Smooth muscle cell (in vitro differentiated cells): ENCODE results near the gene LMF2. TPM values are rescaled to one million over a fixed set of nuclear protein-coding genes. Genes with fewer than 3 reads are reported as not detected.

Source experiments
- DNase-seq: peaks from one replicate; lab custom pipeline; 2025; ENCODE audit not compliant: unreplicated experiment; lab: John Stamatoyannopoulos, UW
- H2AFZ ChIP-seq: fragments of 200-600 bp; sonication (generic); 2 replicates; pipeline ENCODE4 v1.6.0; 2016; ENCODE audit warnings: antibody characterized with exemption, low read depth, mild to moderate bottlenecking
- H3F3A ChIP-seq: fragments of 200-600 bp; sonication (generic); 2 replicates; pipeline ENCODE4 v1.6.0; 2017; ENCODE audit warnings: antibody characterized with exemption, low read depth
- H3K27ac ChIP-seq: fragments of 200-600 bp; sonication (generic); 2 replicates; pipeline ENCODE4 v1.5.1; 2016; ENCODE audit warnings: low read depth, mild to moderate bottlenecking
- H3K27me3 ChIP-seq: fragments of 200-600 bp; sonication (generic); 2 replicates; pipeline ENCODE4 v1.6.1; 2016; ENCODE audit warnings: low read depth, mild to moderate bottlenecking
- H3K36me3 ChIP-seq: fragments of 200-600 bp; sonication (generic); 2 replicates; pipeline ENCODE4 v1.5.1; 2016; ENCODE audit warnings: low read depth
- H3K4me1 ChIP-seq: fragments of 200-600 bp; sonication (generic); 2 replicates; pipeline ENCODE4 v1.5.1; 2016; ENCODE audit warnings: low read depth
- H3K4me2 ChIP-seq: fragments of 200-600 bp; sonication (generic); 2 replicates; pipeline ENCODE4 v1.6.0; 2016; ENCODE audit warnings: mild to moderate bottlenecking
- H3K4me3 ChIP-seq: fragments of 200-600 bp; sonication (generic); 2 replicates; pipeline ENCODE4 v1.5.1; 2016; ENCODE audit warnings: mild to moderate bottlenecking
- H3K79me2 ChIP-seq: fragments of 200-600 bp; sonication (generic); 2 replicates; pipeline ENCODE4 v1.6.0; 2016; ENCODE audit warnings: low read depth, mild to moderate bottlenecking
- H3K9ac ChIP-seq: fragments of 200-600 bp; sonication (generic); 2 replicates; pipeline ENCODE4 v1.6.0; 2016; ENCODE audit warnings: low read depth
- H3K9me3 ChIP-seq: fragments of 200-600 bp; sonication (generic); replicated peaks from 2 replicates; pipeline ENCODE4 v1.5.1; 2016; ENCODE audit warnings: low read depth
- H4K20me1 ChIP-seq: fragments of 200-600 bp; sonication (generic); 2 replicates; pipeline ENCODE4 v1.6.0; 2016; ENCODE audit warnings: low read depth
- CTCF ChIP-seq: fragments of 200-600 bp; sonication (generic); IDR thresholded peaks from 2 replicates; pipeline ENCODE4 v1.5.1; 2017; ENCODE audit warnings: borderline replicate concordance, mild to moderate bottlenecking, antibody characterized with exemption; ENCODE audit not compliant: insufficient read depth, poor library complexity, severe bottlenecking
- WGBS: methylation state at CpG from one replicate; pipeline ENCODE4 v1.1.7; 2016; ENCODE audit warnings: low lambda C conversion rate; 5-methylcytosine and 5-hydroxymethylcytosine counted together
- polyA plus RNA-seq: library from polyadenylated mRNA; unstranded; fragments of >200 nt; fragmentation: Nextera tagmentation; extraction: Ambion mirVana; gene quantifications from 2 replicates; pipeline ENCODE4 v1.2.1, GENCODE V29; 2016
- total RNA-seq: library from RNA; depleted of rRNA; stranded (reverse); fragments of >200 nt; gene quantifications from 2 replicates; pipeline ENCODE4 v1.2.3, GENCODE V29; 2014

LMF2 gene
- total and polyA plus RNA-seq, 2 experiments from 2014 or later: 53.5 to 130 TPM

GRCh38 chr22:50526108-50526833 is 18.8 kb upstream of the LMF2 start:
- H4K20me1 ChIP-seq: peaks cover 33% of the 10 kb centered on the region
- H3F3A ChIP-seq: peaks cover 46% of the 10 kb centered on the region
- no peak overlapping the region for H2AFZ ChIP-seq
- WGBS: 2% methylated on average over 43 of the region's 77 CpGs
- no peaks in the 10 kb centered on the region for H3K36me3 ChIP-seq
- peak overlapping the region; percentile 63 for H3K27ac ChIP-seq
- peaks cover 4% of the 10 kb centered on the region for H3K4me1 ChIP-seq
- H3K4me3 ChIP-seq: peak overlapping the region; percentile 79
- TF ChIP-seq CTCF: peak; percentile 76
- H3K27me3 ChIP-seq: no peaks in the 10 kb centered on the region
- peak; percentile 81 for DNase-seq
- peak overlapping the region; percentile 98 for H3K4me2 ChIP-seq
- peaks cover 10% of the 10 kb centered on the region for H3K79me2 ChIP-seq
- peak overlapping the region; percentile 64 for H3K9ac ChIP-seq
- H3K9me3 ChIP-seq: no peaks in the 10 kb centered on the region

DNA sequence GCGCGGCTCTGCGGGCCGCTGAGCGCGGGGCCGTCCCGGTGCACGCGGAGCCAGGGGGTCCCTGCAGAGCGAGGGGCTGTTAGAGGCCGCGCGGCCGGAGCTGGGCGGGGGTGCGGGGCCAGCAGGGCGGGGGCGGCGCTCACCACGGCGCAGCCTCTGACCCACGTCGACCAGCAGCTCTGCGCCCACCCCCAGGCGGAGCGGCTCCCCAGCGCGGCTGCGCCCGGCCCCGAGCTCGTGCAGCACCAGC is 18.3 kb upstream of the LMF2 start:
- peaks cover 41% of the 10 kb centered on the region for H3F3A ChIP-seq
- DNase-seq: no peak
- no peak overlapping the region for H2AFZ ChIP-seq
- H3K4me1 ChIP-seq: no peaks in the 10 kb centered on the region
- peak overlapping the region; percentile 98 for H3K4me2 ChIP-seq
- H3K9ac ChIP-seq: peak overlapping the region; percentile 64
- peaks cover 10% of the 10 kb centered on the region for H3K79me2 ChIP-seq
- peak; percentile 85 for TF ChIP-seq CTCF
- H3K4me3 ChIP-seq: peak overlapping the region; percentile 79
- no peaks in the 10 kb centered on the region for H3K27me3 ChIP-seq
- H3K9me3 ChIP-seq: no peaks in the 10 kb centered on the region
- WGBS: no CpG with 5 or more reads among the region's 33 CpGs
- peaks cover 33% of the 10 kb centered on the region for H4K20me1 ChIP-seq
- peak overlapping the region; percentile 63 for H3K27ac ChIP-seq
- H3K36me3 ChIP-seq: no peaks in the 10 kb centered on the region

- peak; percentile 96 for DNase-seq
- Histone ChIP-seq H3K79me2 (peaks cover 10% of the 10 kb centered on the region), H3K4me3 (peak within 1 kb of the TSS; percentile 79), H3K4me2 (peak within 1 kb of the TSS; percentile 98), H3K27me3 (no peaks in the 10 kb centered on the region), H3K9me3 (no peaks in the 10 kb centered on the region), H2AFZ (no peak within 1 kb of the TSS), H3K9ac (peak within 1 kb of the TSS; percentile 78), H4K20me1 (peaks cover 33% of the 10 kb centered on the region), H3F3A (peaks cover 36% of the 10 kb centered on the region), H3K27ac (peak within 1 kb of the TSS; percentile 80), H3K36me3 (no peaks in the 10 kb centered on the region), H3K4me1 (no peaks in the 10 kb centered on the region)
- no peak for TF ChIP-seq CTCF
- under 1% methylated on average over 79 of the region's 84 CpGs for WGBS
Measured at GRCh38 chr22:50525104-50525857, 17.8 kb upstream of the LMF2 start, which contains the start of gene SCO2. SCO2 (minus strand) TSS chr22:50525598; CDS start chr22:50524411, 1,187 bp downstream.
